HG03469 (cell line): ENCODE measurements around the gene FFAR2.
A peak's percentile ranks its signal among the peaks of the same experiment; 100 is the strongest.
"Not testable (repeated sequence)": the region's sequence is repeated elsewhere in the genome, so short reads cannot be mapped to it uniquely, and the experiment has no call there.

ENCODE experiments used
- ATAC-seq: cut with Tn5 transposase; IDR thresholded peaks from one replicate; pipeline ENCODE4 v1.9.1; 2021; ENCODE audit warnings: mild to moderate bottlenecking, moderate library complexity, moderate number of reproducible peaks; ENCODE audit not compliant: unreplicated experiment

Gene FFAR2

GRCh38 chr19:35454663-35455062 is 6.6 kb downstream of the FFAR2 start:
- no peak for ATAC-seq

- ATAC-seq = no peak
Measured at GRCh38 chr19:35455616-35456201, 7.7 kb downstream of the FFAR2 start.

GRCh38 chr19:35457173-35457572 is 9.1 kb downstream of the FFAR2 start:
- no peak for ATAC-seq

GRCh38 chr19:35458192-35458591 is 10.1 kb downstream of the FFAR2 start:
- ATAC-seq = no peak

GRCh38 chr19:35458731-35459391 is 10.8 kb downstream of the FFAR2 start:
- no peak for ATAC-seq

DNA sequence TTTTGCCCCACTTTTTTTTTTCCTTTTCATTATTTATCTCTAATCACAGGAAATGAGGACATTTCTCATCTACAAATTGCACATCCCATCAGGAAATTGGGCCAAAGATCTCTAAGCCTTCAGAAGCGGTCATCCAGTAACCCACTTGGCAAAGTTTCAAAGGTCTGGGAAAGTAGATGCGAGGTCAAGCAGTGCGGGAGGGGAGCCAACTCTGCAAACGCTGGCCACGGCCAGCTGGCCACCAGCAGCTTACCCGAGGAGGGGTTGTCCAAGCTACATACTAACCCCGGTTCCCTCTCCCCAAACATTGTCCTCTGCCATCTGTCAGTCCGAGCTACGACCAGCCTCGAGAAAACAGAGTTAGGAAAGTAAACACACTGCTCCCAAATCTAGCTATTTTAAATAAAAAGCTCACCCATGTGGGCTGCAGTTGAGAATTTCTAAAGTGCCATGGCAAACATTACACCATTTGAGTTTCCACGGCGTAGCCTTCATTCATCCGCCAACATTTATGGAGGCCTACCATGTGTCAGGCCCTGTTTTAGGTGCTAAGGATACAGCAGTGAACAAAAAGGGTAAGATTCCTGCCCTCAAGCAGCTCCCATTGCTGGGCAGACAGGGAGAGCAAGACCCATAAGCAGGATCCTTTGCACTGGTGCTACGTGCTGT is 11.5 kb downstream of the FFAR2 start:
- no peak for ATAC-seq

- ATAC-seq = no peak
Measured at GRCh38 chr19:35460608-35461007, 12.6 kb downstream of the FFAR2 start.

DNA sequence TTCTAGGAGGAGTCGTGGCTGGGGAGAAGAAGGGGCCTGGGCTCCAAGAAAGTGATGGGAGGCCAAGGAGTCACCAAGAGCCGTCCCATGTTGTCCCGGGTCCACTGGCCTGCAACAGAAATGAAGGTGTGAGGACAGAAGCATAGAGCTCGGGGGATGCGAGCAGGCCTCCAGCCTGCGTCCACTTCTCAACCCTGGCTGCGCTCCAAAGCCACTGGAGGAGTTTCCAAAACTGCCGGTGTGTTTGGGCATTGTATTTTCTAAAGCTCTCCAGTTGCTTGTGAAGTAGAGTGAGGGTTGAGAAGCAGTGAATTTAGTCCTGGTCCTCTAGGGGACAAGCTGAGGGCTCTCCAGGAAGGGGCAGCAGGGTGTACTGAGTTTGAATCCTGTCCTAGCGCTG is 13.0 kb downstream of the FFAR2 start:
- ATAC-seq = no peak

DNA sequence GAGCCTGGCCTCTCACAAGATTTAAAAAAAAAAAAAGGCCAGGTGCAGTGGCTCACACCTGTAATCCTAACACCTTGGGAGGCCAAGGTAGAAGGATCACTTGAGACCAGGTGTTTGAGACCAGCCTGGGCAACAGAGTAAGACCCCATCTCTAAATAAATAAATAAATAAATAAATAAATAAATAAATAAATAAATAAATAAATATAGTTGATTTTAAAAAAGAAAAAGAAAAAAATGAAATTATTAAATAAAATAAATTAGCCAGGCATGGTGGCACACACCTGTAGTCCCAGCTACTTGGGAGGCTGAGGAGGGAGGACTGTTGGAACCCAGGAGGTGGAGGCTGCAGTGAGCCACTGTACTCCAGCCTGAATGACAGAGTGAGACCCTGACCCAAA is 13.7 kb downstream of the FFAR2 start:
- ATAC-seq = not testable (repeated sequence)

DNA sequence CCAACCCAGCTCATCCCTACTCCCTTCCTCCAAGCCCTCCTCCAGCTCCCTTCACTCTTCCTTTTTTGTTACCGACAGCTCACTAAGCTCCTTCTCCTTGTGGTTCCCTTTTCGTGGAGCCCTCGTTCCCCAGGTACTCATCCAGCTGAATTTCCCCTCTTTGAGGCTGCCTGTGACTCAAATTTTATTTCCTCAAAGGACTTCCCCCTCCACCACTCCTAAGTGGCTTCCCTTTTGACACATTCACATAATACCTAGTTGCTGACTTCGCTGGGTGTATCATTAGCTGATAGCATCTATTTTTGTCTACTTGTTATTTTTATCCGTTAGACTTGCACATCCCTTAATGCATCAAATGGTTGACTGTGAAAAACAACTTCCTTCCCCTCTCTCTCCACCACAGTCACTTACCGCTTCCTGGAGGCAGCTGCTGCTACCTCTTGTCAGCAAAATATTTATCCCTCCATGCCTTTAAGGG is 14.5 kb downstream of the FFAR2 start:
- peak; percentile 50 for ATAC-seq

- ATAC-seq = not testable (repeated sequence)
Measured at GRCh38 chr19:35462956-35463355, 14.9 kb downstream of the FFAR2 start.

- ATAC-seq = no peak
Measured at GRCh38 chr19:35466259-35466658, 18.2 kb downstream of the FFAR2 start.

DNA sequence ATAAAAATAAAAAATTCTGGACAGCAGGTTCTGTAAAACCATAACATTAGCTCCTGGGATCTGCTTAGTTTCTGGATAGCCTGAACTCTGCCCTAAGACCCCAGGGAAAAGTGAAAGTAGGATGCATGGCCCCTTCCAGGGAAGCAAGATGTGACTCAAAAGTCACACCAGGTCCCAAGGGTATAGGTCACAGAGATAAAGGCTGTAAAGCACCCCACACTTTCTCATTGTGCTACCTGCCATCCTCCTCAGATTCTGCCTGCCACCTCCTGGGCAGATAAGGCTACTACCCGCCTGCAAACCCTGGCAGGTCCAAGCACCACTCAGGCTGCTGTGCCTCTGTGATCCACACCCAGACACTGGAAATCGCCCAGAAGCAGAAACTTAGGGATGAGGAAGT is 20.6 kb downstream of the FFAR2 start:
- peak; percentile 60 for ATAC-seq

- ATAC-seq = no peak
Measured at GRCh38 chr19:35470128-35470527, 22.1 kb downstream of the FFAR2 start.

DNA sequence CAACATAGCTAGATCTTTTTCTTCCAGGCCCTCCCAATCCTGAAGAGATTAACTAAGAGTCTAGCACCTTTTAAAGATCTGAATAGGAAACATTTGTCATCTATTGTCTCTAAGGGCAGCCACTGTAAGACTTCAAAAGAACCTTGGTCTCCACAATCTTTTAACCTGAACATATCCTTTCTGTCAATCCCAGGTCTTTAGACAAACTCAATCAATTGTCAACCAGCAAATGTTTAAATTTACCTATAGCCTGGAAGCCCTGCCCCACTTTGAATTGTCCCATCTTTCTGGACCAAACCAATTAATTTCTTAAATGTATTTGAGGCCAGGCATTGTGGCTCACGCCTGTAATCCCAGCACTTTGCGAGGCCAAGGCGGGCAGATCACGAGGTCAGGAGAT is 23.0 kb downstream of the FFAR2 start:
- not testable (repeated sequence) for ATAC-seq

GRCh38 chr19:35471946-35472345 is 23.9 kb downstream of the FFAR2 start:
- ATAC-seq = no peak

GRCh38 chr19:35474104-35474503 is 26.0 kb downstream of the FFAR2 start:
- ATAC-seq = no peak

DNA sequence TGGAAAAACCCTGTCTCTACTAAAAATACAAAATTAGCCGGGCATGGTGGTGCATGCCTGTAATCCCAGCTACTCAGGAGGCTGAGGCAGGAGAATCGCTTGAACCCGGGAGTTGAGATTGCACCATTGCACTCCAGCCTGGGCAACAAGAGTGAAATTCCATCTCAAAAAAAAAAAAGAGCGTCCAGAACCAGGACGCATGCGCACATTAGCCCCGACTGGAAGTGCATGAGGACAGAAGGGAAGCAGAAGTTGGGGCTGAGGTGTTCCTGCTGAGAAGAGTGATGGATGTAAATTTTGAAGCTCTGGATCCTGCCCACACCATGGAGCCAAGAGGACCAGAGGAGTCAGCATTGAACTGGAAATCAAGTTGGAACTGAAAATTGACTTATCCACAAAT is 26.5 kb downstream of the FFAR2 start:
- not testable (repeated sequence) for ATAC-seq

GRCh38 chr19:35476149-35476548 is 28.1 kb downstream of the FFAR2 start:
- no peak for ATAC-seq

GRCh38 chr19:35478794-35479677 is 31.0 kb downstream of the FFAR2 start:
- no peak for ATAC-seq

DNA sequence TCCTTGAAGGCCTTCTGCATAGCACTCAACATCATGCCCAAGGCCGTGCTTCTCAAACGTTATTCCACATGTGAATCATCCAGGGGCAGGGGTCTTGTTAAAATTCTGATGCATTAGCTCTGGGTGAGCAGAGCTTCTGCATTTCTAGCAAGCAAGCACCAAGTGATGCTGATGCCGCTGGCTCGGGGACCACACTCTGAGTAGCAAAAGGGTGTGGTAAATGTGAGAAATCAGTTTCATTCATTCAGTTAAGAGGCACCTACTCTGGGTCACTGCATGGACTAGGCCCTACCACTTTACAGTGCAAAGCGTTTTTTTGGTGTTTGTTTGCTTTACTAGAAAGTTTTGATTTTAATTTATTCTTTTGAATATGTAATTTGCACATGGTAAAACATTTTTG is 35.0 kb downstream of the FFAR2 start:
- ATAC-seq = no peak
